Caco-2 (cell line): ENCODE measurements around the gene CHD1L. TPM values are rescaled to one million over a fixed set of nuclear protein-coding genes. Genes with fewer than 3 reads are reported as not detected.

Experiments
- BruUV-seq: library from RNA; stranded (reverse); fragments of 400-500 nt; replicated peaks from 2 replicates; lab custom pipeline; 2021; lab: Mats Ljungman, UMichigan
- CTCF ChIA-PET: fragments of 300-600 bp; sonication (Branson Sonifier 250); formaldehyde crosslinking; loops from one replicate; lab custom pipeline; 2022; ENCODE audit warnings: antibody characterized with exemption; lab: Charles Lee
- POLR2A ChIA-PET: fragments of 300-600 bp; sonication (Branson Sonifier 250); formaldehyde crosslinking; loops from one replicate; lab custom pipeline; 2022; ENCODE audit warnings: antibody characterized with exemption; lab: Charles Lee
- DNase-seq, 2 experiments: peaks; one replicate each; pipeline versions ENCODE4 v3.0.0 to v3.0.0-alpha.2; 2020 to 2022
- H3K27me3 ChIP-seq: replicated peaks from 2 replicates; pipeline ENCODE4 v1.6.0; 2011; ENCODE audit warnings: low read length; ENCODE audit not compliant: control insufficient read depth, insufficient read depth
- H3K36me3 ChIP-seq: 2 replicates; pipeline ENCODE4 v1.5.1; 2011; ENCODE audit warnings: low read length; ENCODE audit not compliant: control insufficient read depth, insufficient read depth
- H3K4me1 ChIP-seq: fragments of 250-450 bp; sonication (Bioruptor Pico); 2 replicates; pipeline ENCODE4 v1.5.1; 2020; ENCODE audit warnings: mild to moderate bottlenecking
- H3K4me3 ChIP-seq: 2 replicates; pipeline ENCODE4 v1.5.1; 2011; ENCODE audit warnings: low read depth, mild to moderate bottlenecking, control low read depth, low read length
- H3K9me3 ChIP-seq: fragments of 250-450 bp; sonication (Bioruptor Pico); 2 replicates; pipeline ENCODE4 v1.5.1; 2020; ENCODE audit warnings: mild to moderate bottlenecking, moderate library complexity
- H3K27ac Mint-ChIP-seq: one replicate; pipeline ENCODE4 v1.8.0; 2022; ENCODE audit warnings: mixed read lengths; ENCODE audit not compliant: unreplicated experiment
- H3K27me3 Mint-ChIP-seq: one replicate; pipeline ENCODE4 v1.8.0; 2022; ENCODE audit warnings: mixed read lengths; ENCODE audit not compliant: insufficient read depth, unreplicated experiment
- H3K36me3 Mint-ChIP-seq: one replicate; pipeline ENCODE4 v1.8.0; 2022; ENCODE audit warnings: mild to moderate bottlenecking, mixed read lengths; ENCODE audit not compliant: insufficient read depth, unreplicated experiment
- H3K4me1 Mint-ChIP-seq: one replicate; pipeline ENCODE4 v1.8.0; 2022; ENCODE audit warnings: low read depth, mixed read lengths; ENCODE audit not compliant: unreplicated experiment
- H3K4me3 Mint-ChIP-seq: one replicate; pipeline ENCODE4 v1.8.0; 2022; ENCODE audit warnings: mild to moderate bottlenecking, moderate library complexity, mixed read lengths; ENCODE audit not compliant: unreplicated experiment
- H3K9me3 Mint-ChIP-seq: one replicate; pipeline ENCODE4 v1.8.0; 2022; ENCODE audit warnings: mixed read lengths; ENCODE audit not compliant: unreplicated experiment
- intact Hi-C: fragments of 100-400 bp; cut with micrococcal nuclease; formaldehyde crosslinking; loops from one replicate; pipeline ENCODE4 v1.10.0; 2022; ENCODE audit not compliant: unreplicated experiment
- total RNA-seq: library from RNA; stranded (reverse); gene quantifications from 2 replicates; pipeline ENCODE4 v1.2.3, GENCODE V29; 2022
- TF ChIP-seq, protein P1 (sequence below), 2 experiments: fragments of 200-600 bp in 1 of 2; IDR thresholded peaks; 1 replicate in 1 of 2; 2 replicates in 1 of 2; pipeline versions ENCODE4 v1.5.1 to v1.8.0; 2011 to 2022; ENCODE audit warnings: antibody characterized with exemption in 1 of 2, control low read depth in 1 of 2, inconsistent platforms in 1 of 2, low read depth in 1 of 2, low read length in 1 of 2, mild to moderate bottlenecking in 1 of 2, moderate library complexity in 1 of 2; ENCODE audit not compliant: insufficient read depth in 1 of 2, severe bottlenecking in 1 of 2, unreplicated experiment in 1 of 2

Gene CHD1L
- total RNA-seq, 1 experiment from 2014 or later, result 56.2 TPM

DNA sequence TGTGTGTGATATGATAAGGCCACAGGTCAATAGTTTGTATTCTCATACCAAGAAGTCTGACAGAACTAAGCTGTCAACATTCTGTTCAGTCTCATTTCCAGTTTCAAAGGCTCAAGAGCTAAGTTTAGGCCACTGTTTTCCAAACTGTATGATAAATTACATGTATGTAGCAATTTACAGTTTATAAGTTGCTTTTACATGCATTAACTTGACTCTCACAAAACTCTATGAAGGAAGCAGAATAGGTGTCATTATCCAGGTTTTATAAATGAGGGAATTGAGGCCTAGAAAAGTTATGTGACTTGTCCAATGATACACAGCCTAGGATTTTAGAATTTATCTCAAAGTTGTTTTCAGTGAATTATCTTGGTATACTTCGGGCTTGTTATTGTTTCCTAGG, 40.7 kb upstream of the CHD1L start:
- intact Hi-C loops, result no loop called here
- H3K36me3 ChIP-seq, result no peaks in the 10 kb centered on the region
- no TSS peak for BruUV-seq
- H3K27ac Mint-ChIP-seq, result no peak overlapping the region
- H3K9me3 Mint-ChIP-seq, result no peaks in the 10 kb centered on the region
- H3K36me3 Mint-ChIP-seq, result no peaks in the 10 kb centered on the region
- no peaks in the 10 kb centered on the region for H3K4me1 ChIP-seq
- DNase-seq, result no peak
- H3K4me3 ChIP-seq, result no peak overlapping the region
- no peak overlapping the region for H3K4me3 Mint-ChIP-seq
- CTCF ChIA-PET, result no interaction called here
- POLR2A ChIA-PET, result interaction anchor here (0.7 kb wide), 1 partner anchor 28 kb away, joined by 3 read pairs; no protein-coding TSS in a partner anchor
- no peaks in the 10 kb centered on the region for H3K9me3 ChIP-seq
- no peaks in the 10 kb centered on the region for H3K27me3 Mint-ChIP-seq
- H3K27me3 ChIP-seq, result no peaks in the 10 kb centered on the region
- TF ChIP-seq, protein P1, sequence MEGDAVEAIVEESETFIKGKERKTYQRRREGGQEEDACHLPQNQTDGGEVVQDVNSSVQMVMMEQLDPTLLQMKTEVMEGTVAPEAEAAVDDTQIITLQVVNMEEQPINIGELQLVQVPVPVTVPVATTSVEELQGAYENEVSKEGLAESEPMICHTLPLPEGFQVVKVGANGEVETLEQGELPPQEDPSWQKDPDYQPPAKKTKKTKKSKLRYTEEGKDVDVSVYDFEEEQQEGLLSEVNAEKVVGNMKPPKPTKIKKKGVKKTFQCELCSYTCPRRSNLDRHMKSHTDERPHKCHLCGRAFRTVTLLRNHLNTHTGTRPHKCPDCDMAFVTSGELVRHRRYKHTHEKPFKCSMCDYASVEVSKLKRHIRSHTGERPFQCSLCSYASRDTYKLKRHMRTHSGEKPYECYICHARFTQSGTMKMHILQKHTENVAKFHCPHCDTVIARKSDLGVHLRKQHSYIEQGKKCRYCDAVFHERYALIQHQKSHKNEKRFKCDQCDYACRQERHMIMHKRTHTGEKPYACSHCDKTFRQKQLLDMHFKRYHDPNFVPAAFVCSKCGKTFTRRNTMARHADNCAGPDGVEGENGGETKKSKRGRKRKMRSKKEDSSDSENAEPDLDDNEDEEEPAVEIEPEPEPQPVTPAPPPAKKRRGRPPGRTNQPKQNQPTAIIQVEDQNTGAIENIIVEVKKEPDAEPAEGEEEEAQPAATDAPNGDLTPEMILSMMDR (IDR thresholded peaks at IDR 0.05; ENCODE audit: insufficient read depth in 1 of 2, low read depth in 1 of 2, low read length in 1 of 2, severe bottlenecking in 1 of 2, unreplicated experiment in 1 of 2), result no peak
- no peaks in the 10 kb centered on the region for H3K4me1 Mint-ChIP-seq

DNA sequence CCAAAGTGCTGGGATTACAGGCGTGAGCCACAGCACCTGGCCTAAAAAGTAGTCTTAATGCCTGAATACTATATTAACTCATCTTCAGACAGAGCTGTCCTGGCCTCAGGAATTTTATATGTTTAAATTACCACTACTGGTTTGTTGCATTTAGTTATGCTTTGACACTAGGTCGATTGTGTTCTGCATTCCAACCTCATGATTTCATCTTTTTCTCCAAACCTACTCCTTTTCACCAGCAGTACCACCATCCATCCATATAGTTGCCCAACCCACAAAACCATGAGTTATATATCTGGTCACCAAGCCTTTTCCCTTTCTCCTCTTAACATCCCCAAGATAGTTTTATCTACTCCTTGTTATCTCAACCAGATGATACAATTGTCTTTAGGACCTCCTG, 39.9 kb upstream of the CHD1L start:
- no peaks in the 10 kb centered on the region for H3K9me3 ChIP-seq
- no peak overlapping the region for H3K4me3 ChIP-seq
- H3K36me3 ChIP-seq, result no peaks in the 10 kb centered on the region
- BruUV-seq, result no TSS peak
- Mint-ChIP-seq H3K4me3 (no peak overlapping the region), H3K27ac (no peak overlapping the region), H3K4me1 (no peaks in the 10 kb centered on the region), H3K27me3 (no peaks in the 10 kb centered on the region), H3K9me3 (no peaks in the 10 kb centered on the region), H3K36me3 (no peaks in the 10 kb centered on the region)
- no peaks in the 10 kb centered on the region for H3K27me3 ChIP-seq
- ChIA-PET POLR2A (no interaction called here), CTCF (no interaction called here)
- intact Hi-C loops, result no loop called here
- DNase-seq, result no peak
- H3K4me1 ChIP-seq, result no peaks in the 10 kb centered on the region
- TF ChIP-seq, protein P1 (IDR thresholded peaks at IDR 0.05; ENCODE audit: insufficient read depth in 1 of 2, low read depth in 1 of 2, low read length in 1 of 2, severe bottlenecking in 1 of 2, unreplicated experiment in 1 of 2), result no peak

DNA sequence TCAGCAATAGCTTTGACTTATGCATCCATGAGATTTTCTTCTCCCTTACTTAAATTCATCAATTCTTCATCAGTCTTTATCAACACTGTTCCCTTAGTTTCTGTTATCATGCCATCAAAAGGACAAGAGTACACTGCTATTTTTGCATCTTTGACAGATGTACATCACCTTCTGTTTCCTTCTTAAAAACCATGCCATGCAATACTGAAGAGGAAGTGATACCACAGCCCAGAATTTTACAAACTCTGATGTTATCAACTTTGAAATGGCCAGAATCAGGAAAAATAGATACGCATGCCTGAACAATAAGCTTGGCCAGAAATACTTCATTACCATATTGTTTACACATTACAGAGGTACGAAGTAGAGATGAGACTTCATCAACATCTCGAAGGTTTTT, 38.4 kb upstream of the CHD1L start:
- TF ChIP-seq, protein P1 (IDR thresholded peaks at IDR 0.05; ENCODE audit: insufficient read depth in 1 of 2, low read depth in 1 of 2, low read length in 1 of 2, severe bottlenecking in 1 of 2, unreplicated experiment in 1 of 2), result no peak
- H3K9me3 Mint-ChIP-seq, result no peaks in the 10 kb centered on the region
- POLR2A ChIA-PET, result no interaction called here
- intact Hi-C loops, result no loop called here
- H3K4me1 Mint-ChIP-seq, result no peaks in the 10 kb centered on the region
- H3K9me3 ChIP-seq, result no peaks in the 10 kb centered on the region
- no peak for DNase-seq
- H3K27me3 ChIP-seq, result no peaks in the 10 kb centered on the region
- no peak overlapping the region for H3K27ac Mint-ChIP-seq
- no peaks in the 10 kb centered on the region for H3K27me3 Mint-ChIP-seq
- CTCF ChIA-PET, result no interaction called here
- H3K4me1 ChIP-seq, result no peaks in the 10 kb centered on the region
- H3K36me3 ChIP-seq, result no peaks in the 10 kb centered on the region
- no peak overlapping the region for H3K4me3 Mint-ChIP-seq
- H3K36me3 Mint-ChIP-seq, result no peaks in the 10 kb centered on the region
- BruUV-seq, result no TSS peak
- H3K4me3 ChIP-seq, result no peak overlapping the region
